HG03457 (cell line): ENCODE data around the gene RTN4R.
"Not testable (repeated sequence)": the region's sequence is repeated elsewhere in the genome, so short reads cannot be mapped to it uniquely, and the experiment has no call there.

Experiments used
- ATAC-seq: cut with Tn5 transposase; IDR thresholded peaks from one replicate; pipeline ENCODE4 v1.9.1; 2021; ENCODE audit warnings: moderate number of reproducible peaks; ENCODE audit not compliant: unreplicated experiment

Gene RTN4R

GRCh38 chr22:20289182-20290044 lies 21.3 kb upstream of the RTN4R start:
- ATAC-seq = not testable (repeated sequence)

- ATAC-seq = not testable (repeated sequence)
Observed at GRCh38 chr22:20286784-20287423, 18.8 kb upstream of the RTN4R start.

GRCh38 chr22:20286312-20286660 lies 18.2 kb upstream of the RTN4R start:
- ATAC-seq = not testable (repeated sequence)

GRCh38 chr22:20285473-20286311 lies 17.6 kb upstream of the RTN4R start:
- not testable (repeated sequence) for ATAC-seq

- no peak for ATAC-seq
Observed at GRCh38 chr22:20284471-20285086, 16.5 kb upstream of the RTN4R start.

- no peak for ATAC-seq
Observed at GRCh38 chr22:20283674-20284066, 15.6 kb upstream of the RTN4R start.

- ATAC-seq = no peak
Observed at GRCh38 chr22:20282901-20283673, 15.0 kb upstream of the RTN4R start.

- ATAC-seq = no peak
Observed at GRCh38 chr22:20281891-20282290, 13.8 kb upstream of the RTN4R start.

- ATAC-seq = not testable (repeated sequence)
Observed at GRCh38 chr22:20281473-20281872, 13.4 kb upstream of the RTN4R start.

- ATAC-seq = no peak
Observed at GRCh38 chr22:20280866-20281265, 12.7 kb upstream of the RTN4R start.

GRCh38 chr22:20280163-20280562 lies 12.0 kb upstream of the RTN4R start:
- ATAC-seq = not testable (repeated sequence)

GRCh38 chr22:20279662-20280134 lies 11.6 kb upstream of the RTN4R start:
- no peak for ATAC-seq

GRCh38 chr22:20278726-20279490 lies 10.8 kb upstream of the RTN4R start:
- not testable (repeated sequence) for ATAC-seq

- not testable (repeated sequence) for ATAC-seq
Observed at GRCh38 chr22:20277936-20278635, 10.0 kb upstream of the RTN4R start.

- no peak for ATAC-seq
Observed at GRCh38 chr22:20276468-20276867, 8.3 kb upstream of the RTN4R start.

- no peak for ATAC-seq
Observed at GRCh38 chr22:20275836-20276235, 7.7 kb upstream of the RTN4R start.

- ATAC-seq = not testable (repeated sequence)
Observed at GRCh38 chr22:20275325-20275724, 7.2 kb upstream of the RTN4R start.

- ATAC-seq = not testable (repeated sequence)
Observed at GRCh38 chr22:20274374-20274773, 6.3 kb upstream of the RTN4R start.

GRCh38 chr22:20273758-20274181 lies 5.7 kb upstream of the RTN4R start:
- no peak for ATAC-seq
